ENCODE data around the gene WNT1.

- TF ChIP-seq GATA2 (IDR thresholded peaks at IDR 0.05; ENCODE audit: low read depth, low read length) = no peak
- no peak for TF ChIP-seq GATA3 (IDR thresholded peaks at IDR 0.05; ENCODE audit: low read depth, low read length)
Observed at GRCh38 chr12:48995086-48995879, 17.2 kb downstream of the WNT1 start.

Data from SH-SY5Y (cell line).